ENCODE data around the gene VAMP4.
A peak's percentile ranks its signal among the peaks of the same experiment; 100 is the strongest.
"Not testable (repeated sequence)": the region's sequence is repeated elsewhere in the genome, so short reads cannot be mapped to it uniquely, and the experiment has no call there.

VAMP4 gene

DNA sequence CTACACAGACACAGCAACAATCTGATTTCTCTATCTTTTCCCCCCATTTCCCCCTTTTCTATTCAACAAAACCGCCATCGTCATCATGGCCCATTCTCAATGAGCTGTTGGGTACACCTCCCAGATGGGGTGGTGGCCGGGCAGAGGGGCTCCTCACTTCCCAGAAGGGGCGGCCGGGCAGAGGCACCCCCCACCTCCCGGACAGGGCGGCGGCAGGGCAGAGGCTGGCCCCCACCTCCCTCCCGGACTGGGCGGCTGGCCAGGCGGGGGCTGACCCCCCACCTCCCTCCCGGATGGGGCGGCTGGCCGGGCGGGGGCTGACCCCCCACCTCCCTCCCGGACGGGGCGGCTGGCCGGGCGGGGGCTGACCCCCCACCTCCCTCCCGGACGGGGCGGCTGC is 48.3 kb downstream of the VAMP4 start:
- DNase-seq, result not testable (repeated sequence)

DNA sequence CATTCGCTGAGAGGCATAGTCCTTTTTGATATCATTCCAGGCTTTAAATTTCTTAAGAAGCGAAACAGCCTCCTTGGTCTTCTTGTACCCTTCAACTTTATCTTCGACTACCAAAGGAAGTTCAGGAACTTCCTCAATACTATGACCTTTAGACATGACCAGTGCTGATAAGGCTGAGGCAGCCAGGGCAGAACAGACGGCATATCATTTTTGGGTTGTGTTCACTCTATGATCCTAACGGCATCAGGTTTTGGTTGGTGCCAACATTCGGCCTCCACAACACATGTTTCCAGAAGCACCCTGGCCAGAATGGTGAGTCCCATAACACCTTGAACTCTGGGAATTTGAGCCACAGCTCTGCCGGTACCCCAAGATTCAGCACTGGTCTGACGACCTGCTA is 58.0 kb downstream of the VAMP4 start:
- DNase-seq, result no peak

DNA sequence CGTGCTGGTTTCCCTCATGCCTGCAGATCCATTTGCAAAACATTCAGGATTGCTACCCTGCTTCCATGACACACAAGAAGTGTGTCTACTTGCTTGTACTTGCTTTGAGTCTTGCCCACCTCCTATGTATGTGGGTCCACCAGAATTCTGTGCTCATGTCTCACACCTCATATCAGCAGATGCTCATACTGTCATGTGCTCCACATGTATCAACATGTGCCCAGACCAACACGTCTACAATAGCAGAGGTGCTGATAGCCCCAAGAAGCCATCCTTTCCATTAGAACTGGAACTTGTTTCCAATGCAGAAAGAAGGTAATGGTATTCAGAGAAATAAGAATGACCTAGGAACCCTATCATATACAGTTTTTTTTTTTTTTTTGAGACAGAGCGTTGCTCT is 61.5 kb downstream of the VAMP4 start:
- DNase-seq, result no peak

DNA sequence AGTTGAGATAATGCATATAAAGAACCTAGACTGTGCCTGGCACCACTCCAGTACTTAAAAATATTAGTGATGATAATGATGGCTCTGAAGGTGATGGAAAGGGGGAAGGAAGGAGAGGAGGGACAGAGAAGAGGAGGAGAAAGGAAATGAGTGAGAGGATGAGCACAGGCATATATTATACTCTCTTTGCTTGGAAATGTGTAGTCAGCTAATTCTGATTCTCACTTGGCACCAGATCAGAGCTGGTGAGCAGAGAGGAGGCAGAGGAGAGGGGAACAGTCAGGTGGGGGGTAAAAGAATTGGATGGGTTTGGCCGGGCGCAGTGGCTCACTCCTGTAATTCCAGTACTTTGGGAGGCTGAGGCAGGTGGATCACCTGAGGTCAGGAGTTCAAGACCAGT is 65.0 kb downstream of the VAMP4 start:
- no peak for DNase-seq

DNA sequence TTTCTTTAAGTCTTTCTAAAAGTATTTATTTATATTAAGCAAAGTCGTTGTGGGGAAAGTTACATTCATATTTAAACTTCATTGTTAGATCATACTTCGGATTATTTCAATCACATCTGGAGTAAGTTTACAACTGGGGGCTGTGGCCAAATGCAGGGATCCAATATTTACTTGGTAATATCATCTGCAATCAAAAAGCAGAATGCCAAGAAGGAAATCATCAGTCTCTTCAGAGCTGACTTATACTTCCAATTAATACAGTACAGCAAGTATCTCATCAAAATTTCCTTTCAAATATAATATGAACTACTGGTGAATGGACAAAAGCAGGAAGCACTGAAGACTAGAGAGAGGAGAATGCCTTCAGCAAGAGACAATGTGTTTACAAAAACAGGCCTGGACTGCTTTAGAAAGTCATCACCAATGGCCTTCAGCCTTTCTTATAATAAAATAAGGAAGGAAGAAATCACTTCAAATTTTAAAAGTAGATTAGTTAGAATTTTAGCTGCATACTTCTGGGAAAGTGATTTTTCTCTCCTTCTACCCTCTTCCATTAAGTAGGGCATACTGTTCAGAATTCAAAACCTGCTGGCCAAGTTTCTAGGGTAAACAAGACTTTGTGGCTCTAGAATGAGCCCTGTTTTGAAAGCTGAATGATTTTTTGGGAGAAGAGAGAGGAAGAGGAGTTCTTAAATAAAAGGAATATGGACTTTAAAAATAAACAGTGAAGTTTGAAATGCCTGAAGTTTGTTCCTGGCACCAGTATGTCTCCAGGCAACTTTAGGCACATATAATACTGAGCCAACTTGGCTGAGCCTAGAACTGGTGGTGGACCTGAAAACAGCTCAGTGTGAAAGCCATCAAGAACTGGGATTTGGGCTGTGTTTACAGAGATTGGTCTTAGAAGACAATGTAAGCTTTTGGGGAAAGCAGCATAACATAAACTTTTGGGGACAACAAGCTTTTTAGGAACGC is 67.1 kb downstream of the VAMP4 start:
- DNase-seq, result no peak

DNA sequence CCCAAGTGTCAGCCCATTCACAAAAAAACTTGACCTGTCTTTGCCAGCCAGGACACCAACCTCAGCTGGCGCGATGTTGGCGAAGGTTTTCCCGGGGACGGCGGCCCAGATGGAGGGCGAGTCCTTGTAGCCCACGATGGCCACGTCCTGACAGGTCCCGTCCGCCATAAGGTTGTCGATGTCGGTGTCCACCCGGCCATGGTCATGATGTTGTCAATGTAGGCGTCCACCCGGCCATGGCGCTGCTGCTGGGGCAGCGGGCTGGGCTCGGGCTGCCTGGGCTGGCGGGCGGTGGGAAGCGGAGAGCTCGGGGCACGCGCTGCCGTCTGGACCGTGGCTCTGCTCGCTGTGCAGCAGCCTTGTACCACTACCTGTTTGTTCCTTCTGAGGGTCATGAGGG is 71.1 kb downstream of the VAMP4 start:
- no peak for DNase-seq

DNA sequence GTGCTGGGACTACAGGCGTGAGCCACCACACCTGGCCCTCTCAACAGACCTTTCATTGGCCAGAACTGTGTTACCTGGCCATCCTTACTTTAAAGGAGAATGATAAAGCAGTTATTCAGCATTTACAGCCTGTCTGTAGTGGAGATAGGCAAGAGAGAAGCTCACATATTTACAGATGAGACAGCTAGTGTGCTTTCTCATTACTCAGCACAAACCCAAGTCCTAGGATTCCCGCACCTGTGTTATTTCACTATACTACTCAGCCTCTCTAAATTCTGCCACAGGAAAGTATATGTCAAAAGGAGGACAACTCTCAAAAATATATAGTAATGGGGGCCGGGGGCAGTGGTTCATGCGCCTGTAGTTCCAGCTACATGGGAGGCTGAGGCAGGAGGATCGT is 73.5 kb downstream of the VAMP4 start:
- no peak for DNase-seq

DNA sequence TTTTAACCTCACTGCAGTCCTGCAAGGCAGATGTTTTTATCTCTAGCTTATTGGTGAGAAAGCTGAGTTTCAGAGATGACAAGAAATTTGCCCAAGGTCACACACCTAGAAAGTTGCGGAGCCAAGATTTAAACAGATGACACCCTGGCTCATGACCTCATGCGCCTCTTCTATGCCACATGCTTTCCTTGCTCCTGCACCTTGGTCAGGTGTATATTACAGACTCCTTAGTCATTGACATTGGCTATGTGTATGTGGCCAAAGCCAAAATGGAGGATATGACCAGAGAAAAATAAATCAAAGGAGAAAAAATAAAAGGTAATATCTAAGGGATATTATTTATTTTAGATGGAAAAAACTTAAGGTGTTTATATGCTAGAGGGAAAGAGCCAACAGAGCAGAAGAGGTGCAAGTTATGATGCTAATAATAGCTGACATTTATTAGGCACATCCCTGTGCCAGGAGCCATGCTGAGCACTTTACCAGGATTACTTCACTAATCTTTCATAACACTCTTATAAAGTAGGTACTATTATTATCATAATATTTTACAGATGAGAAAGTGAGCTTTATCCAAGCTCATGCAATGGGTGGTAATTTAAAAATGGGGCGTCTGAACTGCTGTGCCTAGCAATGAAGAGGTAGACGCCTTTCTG is 75.6 kb downstream of the VAMP4 start:
- DNase-seq, result no peak

DNA sequence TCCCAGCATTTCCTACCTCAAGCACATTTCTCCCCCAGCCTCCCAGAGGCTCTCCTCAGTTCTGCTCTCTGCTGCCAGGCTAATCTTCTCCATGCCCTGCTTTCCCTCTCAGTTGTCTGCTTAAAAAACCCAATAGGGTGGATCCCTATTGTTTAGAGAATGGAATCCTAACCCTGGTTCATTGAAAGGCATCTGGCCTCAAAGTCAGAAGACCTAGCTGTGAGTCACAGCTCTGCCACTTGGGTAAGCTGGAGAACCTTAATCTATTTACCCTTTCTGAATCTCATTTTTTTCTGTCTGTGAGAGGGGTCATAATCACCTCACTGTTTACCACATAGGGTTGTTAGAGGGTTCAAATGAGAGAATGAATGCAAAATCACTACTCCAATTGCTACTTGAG is 76.9 kb downstream of the VAMP4 start:
- DNase-seq, result no peak

DNA sequence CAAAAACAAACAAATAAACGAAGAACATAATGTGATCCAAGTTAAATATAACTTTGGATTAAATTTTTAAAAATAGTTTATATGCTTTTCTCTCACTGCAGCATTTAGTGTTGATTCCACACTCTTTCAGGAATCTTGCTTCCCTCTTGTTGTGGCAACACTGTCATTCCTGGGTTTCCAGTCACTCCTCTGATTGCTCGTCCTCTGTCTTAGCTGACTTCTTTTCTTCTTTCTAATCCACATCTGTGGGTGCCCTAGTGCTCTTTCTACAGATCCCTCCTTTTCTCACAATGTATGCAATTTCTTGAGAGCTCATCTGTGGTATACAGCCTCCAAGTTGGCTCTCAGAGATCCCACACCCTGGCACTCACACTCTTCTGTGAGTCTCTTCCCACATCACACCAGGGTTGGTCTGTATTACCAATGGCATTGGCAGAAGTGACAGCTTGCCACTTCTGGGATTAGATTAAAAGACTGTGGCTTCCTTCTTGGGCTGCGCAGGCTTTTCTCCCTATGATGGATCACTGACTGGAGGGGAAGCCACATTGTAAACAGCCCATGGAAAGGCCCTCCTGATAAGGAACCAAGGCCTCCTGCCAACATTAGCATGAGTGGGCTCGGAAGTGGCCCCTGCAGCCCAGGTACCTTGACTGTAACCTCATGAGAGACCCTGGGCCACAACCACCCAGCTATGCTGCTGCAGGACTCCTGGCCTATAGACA is 77.8 kb downstream of the VAMP4 start:
- DNase-seq, result no peak

DNA sequence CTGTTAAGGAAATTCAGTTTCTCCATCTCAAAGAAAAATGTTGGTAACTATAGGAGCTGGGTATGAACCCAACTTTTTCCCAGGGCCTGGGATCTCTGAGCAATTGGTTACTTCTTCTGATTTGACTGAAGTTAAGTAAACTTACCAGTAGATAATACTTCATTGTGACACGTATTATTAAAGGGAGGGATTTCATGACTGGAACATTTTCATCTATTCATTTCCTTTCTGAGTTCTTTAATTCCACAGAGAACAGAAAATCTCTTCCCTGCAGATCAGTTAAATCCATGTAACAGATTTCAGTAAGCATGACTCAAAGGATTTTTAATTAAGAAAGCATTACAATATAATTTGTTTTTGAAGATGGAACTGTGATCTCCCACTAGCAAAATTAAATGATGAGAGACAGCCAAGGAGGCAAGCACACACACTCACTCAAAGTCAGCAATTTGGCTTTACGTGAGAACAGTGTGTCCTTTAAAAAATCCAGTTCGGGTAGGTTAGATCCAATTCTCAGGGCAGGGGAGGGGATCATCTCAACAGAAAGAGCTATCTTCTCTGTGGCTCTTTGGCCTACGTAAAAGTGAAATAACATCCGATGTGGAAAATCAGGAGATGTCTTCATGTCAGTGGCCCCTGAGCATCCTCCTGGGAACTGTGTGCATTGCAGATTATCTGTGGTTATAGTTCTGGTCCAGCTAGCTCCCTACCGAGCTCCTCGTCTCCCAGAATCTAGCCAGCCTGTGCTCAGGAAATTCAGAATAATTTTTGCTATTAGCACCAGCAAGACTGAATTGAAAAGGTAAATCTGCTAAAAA is 78.6 kb downstream of the VAMP4 start:
- no peak for DNase-seq

DNA sequence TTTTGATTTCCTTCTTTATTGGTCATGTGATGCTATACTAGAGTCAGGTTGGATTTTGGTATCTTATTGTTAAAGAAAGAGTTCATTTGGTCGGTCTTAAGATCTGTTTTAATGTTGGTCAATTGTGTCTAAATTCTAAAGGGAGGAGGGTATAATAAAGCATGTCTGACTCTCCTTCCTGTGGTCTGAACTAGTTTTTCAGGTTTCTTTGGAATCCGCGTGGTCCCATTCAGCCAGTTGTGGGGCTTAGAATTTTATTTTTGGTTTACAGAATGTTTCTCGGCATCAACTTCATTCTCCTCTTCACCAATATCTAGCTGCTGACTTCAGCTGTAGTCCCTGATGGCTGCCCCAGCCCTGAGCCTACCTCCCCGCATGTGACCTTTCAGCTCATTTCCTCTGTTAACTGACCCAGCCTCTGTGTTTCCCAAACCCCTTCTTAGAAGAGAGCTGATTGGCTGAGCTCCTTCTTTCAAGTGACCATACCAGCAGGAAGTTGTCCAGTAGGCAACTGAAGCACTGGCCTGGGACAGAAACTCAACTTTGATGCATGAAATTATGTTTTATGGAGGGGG is 80.7 kb downstream of the VAMP4 start:
- no peak for DNase-seq

DNA sequence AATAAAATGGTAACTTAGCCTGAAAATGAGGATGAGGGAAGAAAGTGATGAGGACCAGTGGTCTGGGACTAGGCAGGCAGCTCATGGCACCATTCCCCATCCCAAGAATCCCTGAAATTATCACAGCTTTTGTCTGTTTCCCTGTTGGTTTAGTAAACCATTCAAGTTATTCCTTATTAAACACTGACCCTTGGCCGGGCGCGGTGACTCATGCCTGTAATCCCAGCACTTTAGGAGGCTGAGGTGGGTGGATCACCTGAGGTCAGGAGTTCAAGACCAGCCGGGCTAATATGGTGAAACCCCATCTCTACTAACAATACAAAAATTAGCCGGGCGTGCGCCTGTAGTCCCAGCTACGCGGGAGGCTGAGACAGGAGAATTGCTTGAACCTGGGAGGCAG is 85.7 kb downstream of the VAMP4 start:
- not testable (repeated sequence) for DNase-seq

DNA sequence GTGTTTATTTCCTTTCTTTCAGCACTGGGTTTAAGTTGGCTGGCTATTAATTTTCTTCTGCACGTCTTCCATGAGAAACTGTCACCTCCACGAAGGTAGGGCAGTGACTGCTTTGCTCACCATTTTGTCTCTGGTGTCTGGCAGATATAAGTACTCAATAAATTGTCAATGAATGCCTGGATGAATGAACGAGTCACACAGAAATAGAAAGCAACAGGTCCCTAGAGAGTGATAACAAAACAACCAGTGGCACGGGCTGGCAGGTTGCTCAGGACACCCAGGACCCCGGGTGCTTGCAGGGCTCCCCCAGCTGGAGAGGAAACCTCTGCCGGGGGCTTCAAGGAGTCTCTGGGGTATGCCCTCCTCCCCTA is 86.1 kb downstream of the VAMP4 start:
- no peak for DNase-seq

DNA sequence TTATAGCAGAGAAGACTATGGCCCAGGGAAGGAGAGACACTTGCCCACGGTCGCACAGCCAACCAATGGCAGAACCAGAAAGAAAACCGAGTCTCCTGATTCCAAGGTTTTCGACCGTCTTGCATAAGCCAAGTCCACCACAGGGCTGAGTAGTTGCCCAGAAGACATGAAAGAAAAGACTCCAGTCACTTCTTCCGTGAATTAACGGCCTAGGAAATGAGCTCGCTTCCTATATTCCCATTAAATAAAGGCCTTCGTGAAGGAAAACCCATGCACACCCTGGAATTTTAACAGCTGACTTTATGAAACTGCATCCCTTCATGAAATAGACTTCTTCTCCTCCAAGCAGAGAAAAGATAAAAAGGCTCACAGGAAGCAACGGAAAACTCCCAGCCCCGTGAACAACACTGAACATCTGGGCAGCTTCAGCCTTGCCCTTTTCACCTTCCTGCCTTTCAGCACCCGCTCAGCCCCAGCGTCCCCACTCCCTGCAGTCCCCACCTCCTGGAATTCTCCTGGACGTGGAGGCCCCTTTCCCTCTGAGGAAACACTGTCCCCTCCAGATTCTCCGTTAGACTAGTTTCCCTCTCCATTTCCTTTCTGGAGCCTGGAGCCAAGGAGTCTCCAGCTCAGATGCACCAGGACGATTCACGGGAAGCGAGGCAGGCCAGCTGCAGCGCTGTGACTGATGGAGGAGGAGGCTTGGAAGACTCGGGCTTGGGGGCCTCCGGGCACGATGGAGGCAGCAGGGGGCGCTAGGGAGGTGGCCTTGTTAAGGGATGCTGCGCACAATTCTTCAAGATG is 86.7 kb downstream of the VAMP4 start:
- DNase-seq, result peak; percentile 74

DNA sequence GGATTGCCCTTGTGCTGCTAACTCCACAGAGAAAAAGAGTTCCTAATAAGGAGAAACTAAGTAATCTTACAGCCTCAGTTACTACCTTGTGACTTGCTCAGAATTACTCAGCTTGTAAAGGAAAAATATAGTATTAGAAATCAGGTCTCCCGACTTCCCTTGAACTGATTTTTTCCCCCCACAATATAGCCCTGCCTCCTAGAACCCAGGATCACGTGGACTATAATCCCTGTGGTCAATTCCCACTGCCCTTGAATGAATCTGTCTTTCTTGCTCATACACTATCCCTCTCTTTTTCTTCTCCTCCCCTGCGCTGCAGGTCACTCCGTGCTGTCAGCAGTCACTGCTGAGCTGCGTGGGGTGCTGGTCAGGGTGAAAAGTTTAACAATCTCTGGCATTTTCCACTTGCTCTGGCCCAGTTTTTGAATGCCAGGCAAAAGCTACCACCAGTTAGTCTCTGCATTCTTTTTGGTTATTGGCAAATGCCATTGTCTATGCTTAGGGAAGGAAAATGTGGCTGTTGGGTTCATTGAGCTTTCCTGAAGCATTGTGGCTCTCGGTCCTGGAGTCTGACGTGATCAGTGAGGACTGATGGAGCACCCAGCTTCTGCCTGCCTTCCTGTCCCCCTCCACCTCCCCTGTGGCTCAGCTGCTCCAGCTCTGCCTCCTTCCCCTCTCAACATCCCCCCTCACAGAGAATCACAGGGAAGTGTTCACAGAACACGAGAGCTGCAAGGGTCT is 87.5 kb downstream of the VAMP4 start:
- no peak for DNase-seq

DNA sequence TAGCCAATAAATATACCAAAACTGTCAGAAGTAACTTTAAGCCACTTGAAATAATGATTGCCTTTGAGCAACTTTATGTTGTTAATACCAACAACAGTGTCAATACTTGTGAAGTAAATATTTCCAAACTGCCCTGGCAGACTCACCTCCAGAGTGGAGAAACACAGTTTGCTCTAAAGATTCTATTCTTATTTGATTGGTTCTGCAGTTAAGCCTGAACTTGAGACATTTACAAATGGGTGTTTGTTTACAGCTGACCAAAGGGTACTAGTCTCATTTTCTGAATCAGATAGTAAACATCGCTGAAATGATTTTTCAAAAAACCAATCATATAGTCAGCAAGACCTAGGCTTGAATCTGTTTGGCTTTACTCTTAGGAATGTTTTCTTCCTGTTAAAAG is 88.1 kb downstream of the VAMP4 start:
- DNase-seq, result no peak

DNA sequence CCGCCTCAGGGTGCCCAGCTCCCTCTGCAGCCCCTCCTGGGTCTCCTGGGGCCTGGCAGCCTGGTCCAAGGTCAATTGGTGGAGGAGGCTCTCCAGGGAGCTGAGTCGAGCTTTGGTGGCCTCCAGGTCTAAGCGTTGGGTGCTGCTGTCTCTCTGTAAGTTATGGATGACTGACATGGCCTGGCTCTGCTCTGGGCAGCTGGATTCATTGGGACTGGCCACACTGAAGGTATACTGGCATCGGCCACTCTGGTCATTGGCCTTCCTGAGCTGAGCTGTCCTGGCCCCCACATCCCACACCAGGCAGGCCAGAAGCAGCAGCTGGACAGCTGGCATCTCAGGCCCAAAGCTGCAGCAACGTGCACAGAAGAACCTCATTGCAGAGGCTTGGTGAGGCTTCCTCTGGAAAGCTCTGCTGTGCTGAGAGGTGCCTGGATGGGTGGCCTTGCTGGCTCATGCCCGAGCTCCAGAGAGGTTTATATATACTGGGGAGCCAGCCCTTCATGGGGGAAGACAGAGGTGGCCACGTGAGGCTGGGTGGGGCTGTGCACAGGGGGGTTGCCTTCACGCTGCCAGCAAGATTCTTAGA is 89.5 kb downstream of the VAMP4 start, which contains the start of gene MYOC:
Gene MYOC (minus strand): TSS at position 455 of the 589 bp plus-strand sequence. CDS start 77 bp downstream, at position 378.
- no peak for DNase-seq

All from stimulated activated CD4-positive, alpha-beta T cell treated with anti-CD3 and anti-CD28 coated beads, Interleukin-1b, Interleukin-23, amount 100 ng/mL, for 48 hours (primary cell).